ENCODE results near the gene PHAF1. TPM values are rescaled to one million over a fixed set of nuclear protein-coding genes. Genes with fewer than 3 reads are reported as not detected.
"Not testable (repeated sequence)": the region's sequence is repeated elsewhere in the genome, so short reads cannot be mapped to it uniquely, and the experiment has no call there.

The PHAF1 gene
- total RNA-seq, 1 experiment from 2014 or later, result 24.3 TPM

DNA sequence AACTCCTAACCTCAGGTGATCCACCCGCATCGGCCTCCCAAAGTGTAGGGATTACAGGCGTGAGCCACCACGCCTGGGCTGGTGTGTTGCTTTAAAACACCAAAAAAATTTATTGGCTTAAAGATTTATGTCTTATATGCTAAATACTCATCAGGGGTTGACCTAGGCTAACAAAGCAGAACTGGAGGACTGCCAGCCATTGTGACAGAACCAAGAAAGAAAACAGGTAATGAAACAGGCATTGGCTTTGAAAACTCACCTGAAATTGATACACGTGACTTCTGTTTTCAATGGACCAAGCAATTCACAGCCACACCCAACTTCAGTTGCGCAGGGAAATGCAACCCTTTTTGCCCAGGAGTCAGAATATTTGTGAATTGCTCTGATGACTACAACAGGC is 4.9 kb upstream of the PHAF1 start:
- DNase-seq (ENCODE audit: low read depth), result no peak

DNA sequence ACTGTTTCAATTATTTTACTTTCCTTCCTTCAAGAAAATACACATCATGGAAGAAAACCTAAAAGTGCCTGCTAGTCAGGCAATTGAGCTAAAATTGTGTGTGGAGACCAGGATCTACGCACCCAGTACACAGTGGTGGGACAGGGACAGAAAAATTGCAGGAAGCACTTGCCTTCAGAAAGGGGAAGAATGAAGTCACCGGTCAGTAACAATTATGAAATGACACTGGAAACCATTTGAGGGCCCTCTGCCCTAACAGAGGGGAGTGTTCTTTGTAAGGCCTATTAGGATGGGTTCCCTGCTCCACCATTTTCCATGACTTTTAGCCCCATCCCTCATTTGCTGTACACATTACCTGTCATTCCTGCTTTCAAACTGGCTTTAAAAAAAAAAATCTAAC is 4.5 kb upstream of the PHAF1 start:
- no peak for DNase-seq (ENCODE audit: low read depth)

DNA sequence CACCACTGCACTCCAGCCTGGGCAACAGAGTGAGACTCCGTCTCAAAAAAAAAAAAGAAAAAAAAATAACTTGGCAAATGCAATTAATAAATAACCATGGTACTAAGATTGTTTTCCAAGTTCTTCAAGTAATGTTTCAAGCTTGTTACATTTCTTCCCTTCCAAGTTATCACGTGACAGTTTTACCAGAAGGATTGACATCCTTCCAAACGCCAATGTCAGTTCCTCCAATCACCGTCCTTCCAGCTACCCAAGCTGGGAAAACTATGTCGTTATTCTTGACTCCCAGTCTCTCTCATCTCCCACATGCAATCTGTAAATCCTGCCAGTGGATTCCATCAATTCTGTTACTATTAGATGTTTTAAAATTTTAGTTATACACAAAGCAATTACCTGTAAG is 3.9 kb upstream of the PHAF1 start:
- DNase-seq (ENCODE audit: low read depth), result no peak

DNA sequence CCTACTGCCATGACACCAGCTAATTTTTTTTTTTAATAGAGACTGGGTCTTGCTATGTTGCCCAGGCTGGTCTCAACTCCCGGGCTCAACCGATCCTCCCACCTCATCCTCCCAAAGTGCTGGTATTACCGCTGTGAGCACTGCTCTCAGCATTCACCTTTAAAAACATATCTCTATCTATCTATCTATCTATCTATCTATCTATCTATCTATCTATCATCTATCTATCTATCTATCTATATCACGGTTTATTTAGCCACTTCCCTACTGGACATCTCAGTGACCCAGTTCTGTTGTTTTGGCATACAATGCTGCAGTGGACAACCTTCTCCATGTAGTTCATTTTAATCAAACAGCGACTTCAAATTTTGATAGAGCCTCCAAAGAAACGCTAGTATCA is 1.3 kb upstream of the PHAF1 start:
- DNase-seq (ENCODE audit: low read depth), result no peak

DNA sequence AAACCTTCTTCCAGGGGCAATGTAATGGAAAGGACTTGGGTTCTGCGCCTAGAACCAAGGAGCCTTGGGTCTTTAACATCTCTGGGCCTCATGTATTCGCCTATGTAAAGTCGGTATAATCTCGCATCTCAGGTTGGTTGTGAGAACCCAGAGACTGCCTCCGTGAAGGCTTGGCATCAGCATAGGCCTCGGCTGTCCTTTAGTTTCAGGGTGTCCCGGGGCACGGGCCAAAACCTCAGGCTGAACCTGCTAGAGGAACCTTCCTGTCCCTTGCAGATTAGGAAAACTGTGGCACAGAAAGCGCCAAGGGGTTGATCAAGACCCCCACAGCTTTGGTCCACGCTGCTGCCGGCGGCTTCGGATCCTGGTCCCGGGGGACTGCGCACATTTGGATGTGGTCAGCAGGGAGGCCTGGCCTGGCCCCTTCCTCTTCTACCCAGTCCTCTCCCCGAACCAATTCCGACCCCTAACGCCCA is 772 bp upstream of the PHAF1 start:
- no peak for DNase-seq (ENCODE audit: low read depth)

DNA sequence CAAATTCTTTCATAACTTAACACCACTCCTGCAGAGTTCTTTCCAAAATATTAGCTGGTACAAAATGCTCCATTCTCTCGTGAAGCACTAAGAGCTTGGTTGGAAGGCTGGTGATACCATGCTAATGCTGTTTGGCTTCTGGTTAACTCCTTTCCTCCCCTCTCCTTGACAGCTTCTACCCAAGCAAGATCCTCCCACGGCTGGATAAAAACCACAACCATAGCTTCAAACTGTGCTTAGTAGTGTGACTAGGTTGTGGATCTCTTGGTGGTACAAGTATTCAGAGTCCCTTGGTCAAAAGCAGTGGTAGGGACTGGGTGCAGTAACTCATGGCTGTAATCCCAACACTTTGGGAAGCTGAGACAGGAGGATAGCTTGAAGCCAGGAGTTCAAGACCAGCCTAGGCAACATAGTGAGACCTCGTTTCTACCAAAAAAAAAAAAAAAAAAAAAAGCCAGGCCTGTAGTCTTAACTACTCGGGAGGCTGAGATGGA is 2.3 kb downstream of the PHAF1 start:
- no peak for DNase-seq (ENCODE audit: low read depth)

DNA sequence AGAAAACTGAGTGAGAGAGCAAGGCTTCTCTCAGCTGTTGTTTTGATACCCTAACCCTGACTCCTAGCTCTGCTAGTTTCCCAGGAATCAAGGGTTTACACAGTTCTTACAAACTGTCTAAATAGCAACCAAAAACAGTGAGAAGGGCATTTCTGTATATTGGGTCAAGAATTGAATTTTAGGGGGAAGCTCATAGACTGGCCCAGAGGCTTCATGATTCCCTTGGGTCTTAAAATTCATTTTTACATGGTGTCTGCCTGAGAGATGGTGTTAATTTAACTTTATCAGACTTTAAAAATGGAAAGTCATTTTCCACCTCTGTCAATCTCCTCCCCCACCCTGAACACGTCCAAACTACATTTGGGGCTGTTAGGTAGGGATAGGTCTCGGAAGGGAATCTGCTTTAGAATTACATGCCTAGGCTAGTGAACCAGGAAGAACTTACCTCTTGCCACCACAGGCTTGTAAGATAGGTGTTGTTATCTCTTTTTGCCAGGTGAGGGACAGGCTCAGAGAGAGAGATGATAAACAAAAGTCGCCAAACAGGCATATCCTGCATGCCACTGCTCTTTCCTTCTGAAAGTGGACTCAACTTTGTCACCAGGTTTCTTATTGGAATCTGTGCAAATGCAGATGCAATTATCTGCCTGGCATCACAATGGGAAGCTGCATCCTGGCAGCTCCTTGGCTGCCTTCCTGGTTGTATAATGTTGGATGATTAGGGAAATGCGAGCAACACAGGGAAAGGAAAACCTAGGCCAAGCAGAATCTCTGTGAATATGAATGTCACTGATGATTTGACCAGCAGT is 3.1 kb downstream of the PHAF1 start:
- DNase-seq (ENCODE audit: low read depth), result no peak

DNA sequence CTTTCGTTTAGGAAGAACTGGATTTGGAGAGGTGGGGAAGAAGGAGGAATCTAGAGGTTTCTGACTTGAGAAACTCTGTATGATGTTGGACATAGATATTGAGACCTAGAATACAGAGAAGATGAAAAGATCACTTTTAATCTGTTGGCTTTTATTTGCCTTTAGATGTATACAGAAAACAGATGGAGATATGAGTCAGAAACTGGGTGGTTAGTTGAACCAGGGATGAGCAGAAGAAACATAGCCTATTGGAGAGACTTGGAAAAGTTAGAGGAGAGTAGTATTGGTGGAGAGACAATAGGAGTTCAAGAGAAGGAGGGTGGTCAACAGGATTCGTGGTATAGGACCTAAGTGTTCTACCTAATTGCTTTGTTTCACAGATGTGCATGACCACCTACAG is 5.1 kb downstream of the PHAF1 start:
- peak; percentile 26 for DNase-seq (ENCODE audit: low read depth)

DNA sequence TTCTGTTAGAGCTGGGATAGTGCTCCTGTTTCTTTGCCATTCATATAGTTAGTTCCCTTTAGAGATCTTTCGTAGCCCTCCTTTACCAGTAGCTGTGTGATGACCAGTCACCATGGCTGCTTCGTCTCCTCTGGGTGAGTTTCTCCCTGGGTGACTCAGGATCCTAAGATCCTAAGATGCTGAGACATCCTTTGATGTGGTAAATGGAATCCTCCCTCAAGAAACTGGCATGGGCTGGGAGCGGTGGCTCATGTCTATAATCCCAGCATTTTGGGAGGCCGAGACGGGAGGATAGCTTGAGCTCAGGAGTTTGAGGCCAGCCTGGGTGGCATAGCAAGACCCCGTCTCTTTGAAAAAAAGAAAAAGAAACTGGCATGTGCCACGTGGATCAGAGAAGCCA is 5.9 kb downstream of the PHAF1 start:
- peak; percentile 87 for DNase-seq (ENCODE audit: low read depth)

DNA sequence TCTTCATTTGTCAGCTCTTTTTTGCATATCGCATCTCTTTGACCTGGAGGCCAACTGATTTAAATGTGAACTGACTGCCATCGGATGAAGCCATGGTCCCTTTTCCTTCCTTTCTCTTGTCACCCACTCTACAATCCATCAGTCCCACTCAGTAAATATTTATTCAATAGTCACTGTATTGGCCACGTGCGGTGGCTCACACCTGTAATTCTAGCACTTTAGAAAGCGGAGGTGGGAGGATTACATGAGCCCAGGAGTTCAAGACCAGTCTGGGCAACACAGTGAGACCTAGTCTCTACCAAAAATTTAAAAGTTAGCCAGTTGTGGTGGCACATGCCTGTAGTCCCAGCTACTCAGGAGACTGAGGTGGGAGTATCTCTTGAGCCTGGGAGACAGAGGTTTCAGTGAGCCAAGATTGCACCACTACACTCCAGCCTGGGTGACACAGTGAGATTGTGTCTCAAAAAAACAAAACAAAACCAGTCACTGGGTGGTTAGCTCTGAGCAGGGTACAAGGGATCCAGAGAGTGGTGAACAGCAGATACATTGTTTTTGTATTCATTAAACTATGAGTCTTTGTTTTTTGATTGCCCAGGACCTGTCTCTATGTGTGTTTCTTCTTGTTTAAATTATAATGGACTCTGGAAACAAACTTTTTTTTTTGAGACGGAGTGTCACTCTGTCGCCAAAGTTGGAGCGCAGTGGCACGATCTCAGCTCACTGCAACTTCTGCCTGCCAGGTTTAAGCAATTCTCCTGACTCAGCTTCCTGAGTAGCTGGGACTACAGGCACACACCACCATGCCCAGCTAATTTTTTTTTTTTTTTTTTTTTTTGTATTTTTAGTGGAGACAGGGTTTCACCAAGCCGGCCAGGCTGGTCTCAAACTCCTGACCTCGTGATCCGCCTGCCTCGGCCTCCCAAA is 6.9 kb downstream of the PHAF1 start:
- DNase-seq (ENCODE audit: low read depth), result no peak

DNA sequence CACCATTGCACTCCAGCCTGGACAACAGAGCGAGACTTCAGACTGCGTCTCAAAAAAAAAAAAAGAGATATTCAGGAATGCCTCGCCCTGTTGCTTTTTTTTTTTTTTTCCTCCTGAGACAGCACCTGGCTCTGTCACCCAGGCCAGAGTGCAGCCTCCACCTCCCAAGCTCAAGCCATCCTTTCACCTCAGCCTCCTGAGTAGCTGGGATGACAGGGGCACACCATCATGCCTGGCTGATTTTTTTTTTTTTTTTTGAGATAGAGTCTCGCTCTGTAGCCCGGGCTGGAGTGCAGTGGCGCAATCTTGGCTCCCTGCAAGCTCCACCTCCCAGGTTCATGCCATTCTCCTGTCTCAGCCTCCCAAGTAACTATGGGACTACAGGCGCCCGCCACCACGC is 8.0 kb downstream of the PHAF1 start:
- no peak for DNase-seq (ENCODE audit: low read depth)

DNA sequence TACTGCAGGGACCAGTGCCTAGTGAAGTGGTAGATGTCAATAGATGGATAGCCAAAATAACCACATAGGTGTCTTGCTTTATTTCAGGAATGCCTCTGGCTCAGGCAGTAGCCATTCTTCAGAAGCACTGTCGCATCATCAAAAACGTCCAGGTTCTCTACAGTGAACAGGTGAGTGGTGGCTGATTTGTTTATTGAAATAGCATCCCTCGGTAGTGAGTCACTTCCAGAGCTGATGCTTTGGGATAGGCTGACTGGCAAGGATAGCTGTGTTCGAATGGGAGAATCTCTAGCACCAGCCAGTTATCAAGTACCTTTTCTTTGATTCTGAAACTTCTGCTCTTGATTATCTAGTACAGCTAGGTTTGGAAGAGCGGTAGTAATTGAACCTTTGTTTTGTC is 10.3 kb downstream of the PHAF1 start:
- no peak for DNase-seq (ENCODE audit: low read depth)

DNA sequence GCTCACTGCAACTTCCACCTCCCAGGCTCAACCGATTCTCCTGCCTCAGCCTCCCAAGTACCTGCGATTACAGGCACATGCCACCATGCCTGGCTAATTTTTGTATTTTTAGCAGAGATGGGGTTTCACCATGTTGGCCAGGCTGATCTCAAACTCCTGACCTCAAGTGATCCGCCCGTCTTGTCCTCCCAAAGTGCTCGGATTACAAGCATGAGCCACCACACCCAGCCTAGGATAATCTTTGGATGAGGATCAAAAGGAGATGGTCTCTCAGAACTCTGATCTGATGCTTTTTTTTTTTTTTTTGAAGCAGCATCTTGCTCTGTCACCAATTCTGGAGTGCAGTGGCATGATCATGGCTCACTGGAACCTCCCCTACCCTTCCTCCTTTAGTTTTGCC is 13.1 kb downstream of the PHAF1 start:
- DNase-seq (ENCODE audit: low read depth), result not testable (repeated sequence)

DNA sequence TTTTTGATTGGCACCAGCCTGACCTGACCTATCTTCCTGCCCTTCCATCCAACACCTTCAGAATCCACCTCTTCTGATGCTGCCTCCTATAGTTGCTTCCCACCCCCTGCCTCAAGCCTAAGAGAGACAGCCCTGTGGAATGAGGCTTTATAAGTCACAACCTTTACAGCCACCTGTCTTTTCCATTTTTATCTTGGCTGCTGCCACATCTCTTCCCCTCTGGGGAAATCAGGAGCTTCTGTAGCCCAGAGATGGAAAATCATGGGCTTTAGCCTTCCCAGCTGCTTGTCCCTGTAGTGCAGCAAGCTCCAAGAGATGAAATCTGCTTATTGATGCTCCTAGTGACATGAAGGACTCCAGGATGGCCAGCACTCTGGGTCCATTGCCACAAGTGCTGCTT is 18.7 kb downstream of the PHAF1 start:
- no peak for DNase-seq (ENCODE audit: low read depth)

DNA sequence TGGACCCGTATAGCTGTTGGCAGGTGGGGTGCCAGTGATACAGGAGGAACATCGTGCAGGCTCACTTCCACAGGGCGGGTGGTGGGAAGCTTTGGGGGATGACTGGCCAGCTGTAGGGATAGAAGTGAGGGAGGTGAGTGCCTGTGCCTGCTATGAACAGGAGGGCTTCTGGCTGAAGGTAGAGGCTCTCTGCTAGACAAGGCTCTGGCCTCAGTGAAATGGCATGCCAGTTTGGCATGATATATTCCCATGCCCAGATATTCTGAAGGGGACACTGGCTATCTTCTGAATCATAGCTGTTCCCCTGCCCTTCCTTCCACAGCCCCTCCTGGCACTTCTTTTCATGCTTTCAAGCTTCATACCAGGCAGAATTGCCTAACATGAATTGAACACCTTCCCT is 19.1 kb downstream of the PHAF1 start:
- DNase-seq (ENCODE audit: low read depth), result no peak

DNA sequence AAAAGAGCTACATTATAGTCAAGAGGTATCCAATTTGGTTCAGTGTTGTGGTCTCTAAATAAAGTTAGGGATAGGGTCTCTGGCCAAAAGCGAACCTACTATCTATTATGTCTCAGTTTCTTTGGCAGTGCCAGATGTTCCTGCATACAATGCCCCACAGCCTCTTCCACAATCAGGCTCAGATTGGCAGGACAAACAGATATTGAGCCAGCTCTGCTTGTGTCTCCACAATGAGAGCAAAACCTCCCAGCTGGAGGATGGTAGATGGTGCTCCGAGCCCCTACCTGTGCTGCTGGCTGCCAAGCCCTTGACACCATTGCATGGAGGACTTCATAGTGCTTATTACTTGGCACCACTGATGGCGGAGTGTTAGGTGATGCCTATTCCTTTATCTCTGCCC is 19.7 kb downstream of the PHAF1 start:
- DNase-seq (ENCODE audit: low read depth), result no peak

DNA sequence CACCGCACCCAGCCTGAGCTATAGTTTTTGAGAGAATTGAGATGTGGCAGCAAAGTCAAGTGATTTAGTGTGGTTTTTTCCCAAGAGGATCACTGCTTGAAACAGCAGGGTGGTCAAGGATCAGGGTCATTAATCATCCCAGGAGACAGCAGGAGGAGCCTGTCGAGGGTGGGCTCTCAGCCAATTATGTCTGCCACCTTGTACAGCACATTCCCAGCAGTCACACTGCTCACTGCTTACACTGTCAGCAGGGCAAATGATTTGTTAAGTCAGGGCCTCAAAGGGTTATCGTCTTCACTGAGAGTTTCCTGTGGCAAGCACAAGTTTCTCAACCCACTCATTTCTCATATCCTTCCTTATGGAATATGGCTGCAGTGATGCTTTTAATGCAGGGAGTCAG is 27.9 kb downstream of the PHAF1 start:
- DNase-seq (ENCODE audit: low read depth), result no peak

DNA sequence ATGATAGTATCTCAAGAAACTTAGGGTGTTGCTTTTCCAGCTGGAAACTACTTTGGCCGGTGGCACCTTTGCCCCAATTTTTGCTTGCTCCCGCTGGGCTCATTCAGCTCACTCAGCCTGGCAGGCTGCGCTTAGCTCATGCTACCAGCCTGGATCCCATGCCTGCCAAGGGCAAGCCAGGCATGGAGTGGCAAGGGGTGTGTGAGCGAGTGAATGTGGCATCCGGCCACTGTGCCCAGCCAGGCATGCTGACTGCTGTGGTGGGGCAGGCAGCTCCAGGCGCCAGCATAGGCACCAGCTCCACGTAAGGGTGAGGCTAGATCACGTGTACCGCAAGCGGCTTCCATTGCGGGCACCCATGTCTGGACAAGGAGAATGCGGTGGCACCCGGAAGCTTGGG is 31.6 kb downstream of the PHAF1 start:
- DNase-seq (ENCODE audit: low read depth), result no peak

DNA sequence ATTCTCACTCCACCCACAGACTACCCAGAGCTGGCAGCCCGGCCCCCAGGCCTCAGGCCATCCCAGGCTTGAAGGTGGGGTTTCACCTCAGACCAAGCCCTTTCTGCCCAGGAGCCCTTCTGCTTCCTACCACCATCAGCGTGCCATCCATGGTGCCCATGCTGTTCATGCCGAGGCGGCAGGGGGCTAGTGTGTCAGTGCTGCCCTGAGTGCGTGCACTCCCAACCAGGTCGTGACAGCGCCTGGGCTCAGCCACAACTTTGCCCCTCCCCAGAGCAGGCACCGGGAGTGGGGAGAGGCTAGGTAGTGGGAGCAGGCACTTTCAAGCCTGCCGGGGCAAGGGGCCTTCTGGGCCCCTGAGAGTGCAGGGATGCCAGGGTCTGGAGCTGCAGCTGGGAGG is 32.6 kb downstream of the PHAF1 start:
- DNase-seq (ENCODE audit: low read depth), result no peak

DNA sequence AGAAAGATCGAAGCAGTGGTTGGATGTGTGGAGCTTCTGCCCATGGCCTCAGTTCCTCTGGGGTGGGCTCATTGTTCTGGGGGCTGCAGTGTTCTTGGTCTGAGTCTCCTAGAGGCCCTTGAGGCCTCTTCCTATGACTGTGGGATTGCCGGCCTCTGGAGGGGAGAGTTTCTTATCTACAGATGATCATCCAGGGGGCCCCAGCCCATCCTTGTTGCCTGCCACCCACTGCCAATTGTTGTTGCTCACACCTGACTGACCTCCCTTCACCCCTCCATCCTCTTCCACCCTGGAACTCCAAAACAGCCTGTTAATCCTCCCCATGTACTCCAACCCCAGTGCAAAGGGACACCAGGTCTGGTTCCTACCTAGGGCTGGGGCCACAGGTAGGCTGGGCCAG is 35.2 kb downstream of the PHAF1 start:
- no peak for DNase-seq (ENCODE audit: low read depth)

DNA sequence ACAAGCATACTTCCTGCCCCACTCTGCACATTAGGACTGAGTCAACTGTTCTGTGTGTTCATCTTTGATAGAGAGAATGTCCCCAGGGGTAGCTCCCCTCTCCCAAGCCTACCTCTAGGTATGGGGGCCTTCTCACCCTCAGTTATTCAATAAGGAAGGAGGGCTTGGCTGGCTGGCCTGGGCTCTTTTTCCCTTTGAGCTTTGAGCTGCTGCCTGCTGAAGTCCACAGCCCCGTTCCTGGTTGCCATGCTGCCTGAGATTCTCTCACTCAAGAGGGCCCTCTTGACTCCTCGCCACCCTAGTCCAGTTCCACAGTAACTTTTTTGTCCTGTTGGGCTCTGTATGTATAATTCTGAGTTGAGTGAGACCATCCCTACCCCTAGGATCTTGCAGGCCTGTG is 36.0 kb downstream of the PHAF1 start:
- no peak for DNase-seq (ENCODE audit: low read depth)

DNA sequence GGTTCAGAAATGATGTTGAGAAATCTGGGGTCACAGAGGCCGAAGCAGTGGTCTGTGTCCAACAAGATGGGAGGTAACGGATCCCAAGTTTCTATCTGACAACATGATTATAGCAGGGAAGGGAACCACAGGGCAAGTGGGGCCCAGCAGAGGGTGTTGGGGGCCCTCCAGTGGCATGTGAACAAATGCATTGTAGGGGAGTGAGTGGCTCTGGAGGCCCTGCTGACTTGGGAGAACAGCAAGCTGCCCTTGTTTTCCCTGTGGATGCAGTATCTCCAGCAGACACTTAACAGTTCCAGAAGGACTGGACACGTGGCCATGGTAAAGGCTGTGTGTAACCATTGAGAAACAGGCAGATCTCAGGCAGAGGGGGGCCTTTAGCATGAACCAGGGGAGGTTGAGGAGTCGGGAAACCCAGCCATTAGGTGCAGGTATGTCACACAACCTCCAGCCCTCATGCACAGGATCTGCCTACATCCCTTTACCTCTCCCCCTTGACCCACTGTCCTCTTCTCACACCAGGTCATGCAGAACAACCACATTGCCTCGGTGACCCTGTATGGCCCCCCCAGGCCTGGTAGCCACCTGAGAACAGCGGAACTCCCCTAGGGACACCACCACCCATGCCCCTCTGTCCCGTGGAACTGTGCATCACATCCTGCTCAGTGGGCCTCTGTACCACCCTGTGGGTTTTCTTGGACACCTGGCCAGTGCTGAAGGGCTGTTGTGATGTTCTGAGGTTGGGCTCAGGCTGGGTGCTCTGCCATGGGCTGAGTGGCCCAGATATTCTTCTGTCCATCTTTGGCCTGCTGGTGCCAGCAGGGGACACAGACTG is 37.0 kb downstream of the PHAF1 start:
- DNase-seq (ENCODE audit: low read depth), result no peak

Data from LHCN-M2 (cell line).